Measurements from ENCODE around the gene GGA1.

The GGA1 gene

GRCh38 chr22:37674951-37675929 is 66.6 kb downstream of the GGA1 start, which contains the start of gene LGALS1:
Gene LGALS1 (plus strand): TSS chr22:37675636. CDS start chr22:37675703, 67 bp downstream.
- peak; percentile 97 for DNase-seq (ENCODE audit: low spot score)

- peak; percentile 54 for DNase-seq (ENCODE audit: low spot score)
These were observed 67.5 kb downstream of the GGA1 start for GRCh38 chr22:37675930-37676735.

- peak; percentile 97 for DNase-seq (ENCODE audit: low spot score)
These were observed 68.3 kb downstream of the GGA1 start for GRCh38 chr22:37676736-37677492.

GRCh38 chr22:37677493-37677974 is 68.9 kb downstream of the GGA1 start:
- no peak for DNase-seq (ENCODE audit: low spot score)

GRCh38 chr22:37678372-37678771 is 69.7 kb downstream of the GGA1 start:
- no peak for DNase-seq (ENCODE audit: low spot score)

GRCh38 chr22:37679670-37680069 is 71.0 kb downstream of the GGA1 start:
- DNase-seq (ENCODE audit: low spot score), result no peak

DNA sequence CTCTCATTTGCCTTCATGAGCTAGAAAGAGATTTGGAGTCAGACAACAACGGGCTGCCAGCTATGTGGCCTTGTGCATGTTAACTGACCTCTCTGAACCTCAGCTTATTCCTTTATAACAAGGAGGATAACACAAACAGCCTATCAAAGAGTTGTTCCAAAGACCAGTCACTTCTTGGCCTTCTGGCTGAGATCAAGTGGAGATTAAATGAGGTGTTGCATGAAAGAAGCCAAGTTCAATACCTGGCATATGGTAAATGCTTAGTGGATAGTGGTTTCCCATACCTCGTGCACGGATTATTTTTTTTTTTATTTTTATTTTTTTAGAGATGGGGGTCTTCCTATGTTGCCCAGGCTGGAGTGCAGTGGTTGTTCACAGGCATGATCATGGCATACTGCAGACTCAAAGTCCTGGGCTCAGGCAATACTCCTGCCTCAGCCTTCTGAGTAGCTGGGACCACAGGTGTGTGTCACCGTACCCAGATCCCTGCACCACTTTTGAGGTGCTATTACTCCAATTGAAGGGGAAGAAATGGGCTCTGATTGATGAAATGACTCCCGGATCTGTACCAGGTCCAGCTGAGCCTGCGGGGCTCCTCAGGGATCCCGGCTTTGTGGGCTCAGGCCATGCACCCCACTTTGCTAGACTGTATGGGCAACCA is 71.7 kb downstream of the GGA1 start:
- DNase-seq (ENCODE audit: low spot score), result no peak

DNA sequence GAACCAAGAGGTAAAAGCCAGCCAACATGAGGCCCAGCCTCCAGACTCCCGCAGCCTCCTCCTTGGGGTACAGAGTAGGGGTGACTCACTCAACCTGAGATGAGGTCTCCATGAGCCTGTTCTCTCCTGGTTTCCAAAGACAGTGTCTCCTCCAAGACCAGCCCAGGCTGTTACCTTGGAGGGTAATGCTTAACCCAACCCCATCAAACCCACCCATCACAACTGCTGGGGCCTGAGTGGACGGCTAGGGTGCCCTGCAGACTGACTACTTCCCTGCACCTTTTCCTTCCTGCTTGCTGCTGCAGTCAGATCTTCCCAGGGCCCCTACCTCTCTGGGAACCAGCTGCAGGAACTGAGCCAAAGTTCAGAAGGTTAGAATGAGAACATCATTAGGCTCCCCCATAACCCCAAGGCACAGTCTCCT is 72.4 kb downstream of the GGA1 start:
- no peak for DNase-seq (ENCODE audit: low spot score)

- DNase-seq (ENCODE audit: low spot score), result peak; percentile 87
These were observed 73.0 kb downstream of the GGA1 start for GRCh38 chr22:37681556-37682049.

All from RKO (cell line).